NCI-H526 treated with DMSO at 0.1 percent for 48 hours (cell line): ENCODE measurements around the gene PDE7B.
"Not testable (repeated sequence)": the region's sequence is repeated elsewhere in the genome, so short reads cannot be mapped to it uniquely, and the experiment has no call there.

Experiments
- DNase-seq: peaks from one replicate; lab custom pipeline; 2025; lab: John Stamatoyannopoulos, UW

PDE7B gene

GRCh38 chr6:136076496-136076895 is 225.0 kb downstream of the PDE7B start:
- DNase-seq, result no peak

DNA sequence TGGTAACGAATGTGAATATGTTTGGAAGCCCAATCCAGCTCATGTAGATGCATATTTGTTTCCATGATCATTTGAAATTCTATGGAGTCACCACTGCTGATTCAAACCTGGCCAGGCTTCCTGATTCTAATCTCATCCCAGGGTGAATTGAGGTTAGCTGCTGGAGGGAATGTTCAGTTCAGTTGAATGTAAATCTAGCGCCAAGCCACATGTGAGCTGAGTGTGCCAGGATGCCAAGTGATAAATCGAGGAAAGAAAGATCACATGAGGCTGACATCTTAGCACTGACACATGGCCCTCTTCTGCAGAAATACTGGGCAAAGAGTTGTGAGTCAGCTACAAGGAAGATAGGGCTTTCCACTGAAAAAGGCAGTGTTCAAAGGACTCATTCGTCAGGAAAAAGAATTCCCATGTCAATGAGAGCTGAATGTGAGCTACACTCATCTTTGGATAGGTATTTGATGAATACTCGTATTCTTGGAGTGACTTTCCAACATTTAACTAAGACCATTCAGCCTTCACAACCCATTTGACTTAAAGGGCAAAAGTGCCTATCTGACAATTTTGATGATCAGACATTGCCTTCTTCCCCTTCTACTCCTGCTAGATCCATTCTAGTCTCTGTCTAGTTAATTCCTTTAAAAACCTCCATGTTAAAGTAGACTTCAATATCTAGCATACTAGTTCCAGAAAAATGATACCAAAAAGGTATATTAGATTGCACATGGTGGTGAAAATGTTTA is 226.5 kb downstream of the PDE7B start:
- no peak for DNase-seq

DNA sequence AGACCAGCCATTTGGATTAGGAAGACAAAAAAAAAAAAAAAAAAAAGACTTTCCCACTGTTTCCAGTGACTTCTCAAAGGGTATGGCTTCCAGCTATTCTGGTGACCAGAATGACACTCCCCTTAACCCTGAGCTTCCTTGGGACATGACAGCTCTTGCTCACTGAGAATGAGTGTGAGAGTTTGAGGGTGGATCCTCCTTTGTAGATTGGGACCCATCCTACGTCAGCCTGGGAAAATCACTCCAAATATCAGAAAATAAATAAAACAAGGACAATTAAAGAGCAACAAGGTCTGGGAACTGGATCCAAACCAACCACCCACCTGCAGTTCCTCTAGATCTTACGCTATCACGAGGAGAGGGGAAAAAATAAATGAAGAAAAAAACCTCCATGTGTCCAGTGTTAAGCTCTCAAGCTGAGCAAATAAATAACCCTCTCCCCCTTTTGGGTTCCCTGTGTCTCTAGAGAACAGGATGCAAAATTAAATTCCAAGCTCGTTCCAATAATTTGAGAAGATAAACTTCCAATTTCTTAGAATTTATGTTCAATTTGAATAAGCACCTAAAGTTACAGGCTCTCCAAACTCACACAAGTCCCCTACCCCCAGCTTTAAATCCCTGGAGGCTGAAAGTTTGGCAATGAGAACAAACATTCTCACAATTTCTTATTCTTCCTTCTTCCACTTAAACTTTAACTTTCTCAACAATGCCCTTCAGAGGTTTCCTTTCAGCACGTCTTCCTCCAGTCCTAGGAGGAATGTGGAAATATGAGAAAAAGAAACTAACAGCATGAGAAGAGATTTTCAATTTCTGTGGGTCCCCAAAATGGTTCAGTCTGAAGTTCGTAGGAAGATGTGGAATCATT is 228.4 kb downstream of the PDE7B start:
- no peak for DNase-seq

- no peak for DNase-seq
Measured at GRCh38 chr6:136083540-136083939, 232.0 kb downstream of the PDE7B start.

GRCh38 chr6:136084403-136084802 is 232.9 kb downstream of the PDE7B start:
- DNase-seq, result no peak

DNA sequence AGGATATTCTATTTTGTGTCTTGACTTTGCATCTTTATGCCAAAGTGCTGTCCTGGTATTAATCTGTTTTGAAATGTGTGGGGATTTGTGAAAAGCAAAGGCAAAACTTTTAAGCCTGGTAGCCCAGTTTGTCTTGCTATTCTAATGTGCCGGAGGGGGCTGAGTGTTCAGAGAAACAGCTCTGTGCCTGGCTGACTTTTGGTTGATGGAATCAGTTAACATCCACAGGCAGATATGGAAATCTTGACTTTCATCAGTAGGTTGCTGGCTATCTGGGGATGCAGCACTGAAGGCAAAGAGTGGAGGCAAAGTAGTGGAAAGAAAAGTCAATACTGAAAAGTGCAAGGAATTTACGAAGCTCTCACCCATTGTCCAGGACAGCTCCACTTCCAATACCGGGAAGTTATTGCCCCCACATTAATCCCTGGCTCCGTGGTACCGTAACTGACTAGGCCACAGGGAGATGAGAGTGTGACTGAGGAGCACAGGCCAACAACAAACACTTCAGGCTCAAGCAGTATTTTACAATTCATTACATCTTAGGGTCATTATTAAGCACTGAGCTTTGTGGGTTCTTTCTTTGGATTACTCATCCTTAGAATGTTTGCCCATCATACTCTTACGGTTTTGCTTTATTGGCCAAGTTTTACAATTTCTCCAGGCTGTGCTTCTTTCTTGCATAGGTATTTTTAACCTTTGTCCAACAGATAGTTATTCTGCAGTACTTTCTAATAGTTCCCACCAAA is 234.0 kb downstream of the PDE7B start:
- DNase-seq, result no peak

DNA sequence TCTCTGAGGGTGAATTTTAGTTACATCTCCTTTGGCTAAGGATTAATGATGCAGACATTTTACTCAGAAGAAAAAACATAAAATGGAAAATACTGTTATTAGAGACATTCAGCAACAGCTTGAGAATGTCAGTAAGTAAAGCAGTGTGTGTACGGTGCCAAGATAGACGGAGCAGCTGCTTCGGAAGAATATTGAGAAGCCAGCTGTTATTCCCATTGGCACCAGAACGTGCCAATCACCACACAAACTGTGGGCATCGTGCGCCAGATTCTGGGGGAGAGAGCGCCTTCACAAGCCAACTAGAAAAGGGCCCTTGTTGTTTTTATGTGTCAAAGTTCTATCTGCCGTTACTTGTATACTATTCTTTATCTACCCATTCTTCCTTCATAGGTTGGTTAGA is 235.2 kb downstream of the PDE7B start:
- no peak for DNase-seq

- no peak for DNase-seq
Measured at GRCh38 chr6:136087986-136088385, 236.5 kb downstream of the PDE7B start.

- no peak for DNase-seq
Measured at GRCh38 chr6:136088693-136089092, 237.2 kb downstream of the PDE7B start.

GRCh38 chr6:136089876-136090275 is 238.4 kb downstream of the PDE7B start:
- DNase-seq, result no peak

- no peak for DNase-seq
Measured at GRCh38 chr6:136090929-136091328, 239.4 kb downstream of the PDE7B start.

GRCh38 chr6:136092897-136093296 is 241.4 kb downstream of the PDE7B start:
- DNase-seq, result no peak

GRCh38 chr6:136093835-136094234 is 242.3 kb downstream of the PDE7B start:
- DNase-seq, result no peak

DNA sequence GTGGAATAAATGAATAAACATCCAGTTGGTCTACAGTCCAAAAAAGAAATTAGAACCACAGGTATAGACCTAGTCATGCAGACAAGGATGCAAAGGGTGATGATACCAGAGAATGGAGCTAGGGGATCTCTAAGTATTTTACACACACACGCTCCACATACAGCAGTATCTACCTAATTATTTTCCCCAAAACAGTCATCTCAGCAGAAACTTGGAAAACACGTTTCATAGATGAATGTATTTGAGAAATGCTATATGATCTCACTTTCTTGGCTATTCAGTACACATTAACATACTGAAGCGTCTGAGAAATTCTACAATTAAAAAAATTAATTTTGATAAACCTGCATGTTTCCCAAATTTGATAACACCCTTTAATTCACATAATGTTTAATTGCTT is 243.3 kb downstream of the PDE7B start:
- DNase-seq, result no peak

GRCh38 chr6:136095986-136096385 is 244.5 kb downstream of the PDE7B start:
- DNase-seq, result no peak

GRCh38 chr6:136102991-136103688 is 251.6 kb downstream of the PDE7B start:
- no peak for DNase-seq

GRCh38 chr6:136103763-136104311 is 252.3 kb downstream of the PDE7B start:
- no peak for DNase-seq

DNA sequence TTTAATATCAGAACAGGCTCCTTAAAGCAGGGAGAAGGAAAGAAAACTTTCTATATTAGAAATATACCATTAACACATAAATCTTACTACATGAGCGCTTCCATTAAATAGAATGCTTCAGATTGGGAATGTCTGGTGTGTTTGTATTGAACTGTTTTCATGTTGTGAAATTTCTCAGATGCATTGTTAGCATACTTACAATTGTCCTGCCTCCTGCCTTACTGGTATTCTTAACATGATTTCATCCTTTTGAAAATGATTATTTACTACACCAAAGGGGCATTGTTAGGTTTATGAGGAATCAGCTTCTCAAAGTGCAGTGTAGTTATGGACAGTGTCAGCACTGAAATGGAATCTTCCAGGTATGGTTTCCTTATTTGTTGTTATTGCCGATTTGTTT is 253.1 kb downstream of the PDE7B start:
- no peak for DNase-seq

DNA sequence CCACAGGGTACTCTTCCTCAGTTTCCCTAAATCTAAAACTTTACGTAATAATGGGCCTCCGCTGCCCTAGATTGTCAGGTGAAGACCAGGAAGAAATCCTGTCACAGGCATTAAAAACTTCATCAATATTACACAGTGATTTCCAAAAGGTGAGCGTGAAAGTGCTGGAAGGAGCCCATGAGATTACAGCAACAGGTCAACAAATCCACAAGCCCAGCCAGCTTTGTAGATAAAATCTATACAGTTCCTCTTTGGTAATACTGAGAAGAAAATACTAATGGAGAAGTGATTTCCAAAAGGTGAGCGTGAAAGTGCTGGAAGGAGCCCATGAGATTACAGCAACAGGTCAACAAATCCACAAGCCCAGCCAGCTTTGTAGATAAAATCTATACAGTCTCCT is 254.3 kb downstream of the PDE7B start:
- DNase-seq, result not testable (repeated sequence)

DNA sequence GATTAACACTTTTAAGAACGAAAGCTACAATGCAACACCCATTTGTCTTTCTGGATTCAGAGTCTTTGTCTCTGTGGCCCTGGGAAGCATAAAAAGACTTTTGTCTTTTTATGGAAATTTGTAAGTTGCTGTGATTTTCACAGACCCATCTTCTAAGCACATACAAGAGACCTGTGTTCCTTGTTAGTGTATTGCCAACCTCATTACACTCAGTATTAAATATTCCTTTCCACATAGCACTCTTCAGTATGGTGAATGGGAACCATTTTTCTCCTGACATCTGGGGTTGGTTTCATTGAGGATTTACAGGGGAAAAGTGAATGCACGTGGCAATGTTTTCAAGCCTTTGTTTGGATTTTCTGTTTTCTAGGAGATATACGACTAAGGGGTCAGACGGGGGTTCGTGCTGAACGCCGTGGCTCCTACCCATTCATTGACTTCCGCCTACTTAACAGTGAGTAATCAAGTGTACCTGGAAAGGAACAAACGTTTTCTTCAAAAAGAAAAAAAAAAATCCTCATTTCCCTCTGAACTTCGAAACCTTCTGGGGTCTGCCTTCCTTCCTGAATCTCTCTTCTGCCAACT is 257.0 kb downstream of the PDE7B start:
- no peak for DNase-seq

- DNase-seq, result no peak
Measured at GRCh38 chr6:136111831-136112230, 260.3 kb downstream of the PDE7B start.
